Liver (tissue), 3 donors: ENCODE results near the gene IL1RAPL1.

Source experiments
- GABPA ChIP-seq, 2 donors: IDR thresholded peaks in 1 of 2; conservative IDR thresholded peaks in 1 of 2; 2 replicates each; pipeline ENCODE4 v1.6.1; 2016; ENCODE audit warnings: antibody characterized with exemption in 2 of 2, mild to moderate bottlenecking in 1 of 2, moderate library complexity in 1 of 2
- RAD21 ChIP-seq, 2 donors: IDR thresholded peaks; 2 replicates each; pipeline ENCODE4 v1.6.1; 2016; ENCODE audit warnings: antibody characterized with exemption in 2 of 2, mild to moderate bottlenecking in 2 of 2
- TAF1 ChIP-seq: conservative IDR thresholded peaks from 2 replicates; pipeline ENCODE4 v1.6.1; 2016; ENCODE audit warnings: antibody characterized with exemption, mild to moderate bottlenecking
- YY1 ChIP-seq: IDR thresholded peaks from 2 replicates; pipeline ENCODE4 v1.6.1; 2016; ENCODE audit warnings: antibody characterized with exemption, mild to moderate bottlenecking
- TF ChIP-seq, protein P1 (sequence below): fragments of 150-350 bp; IDR thresholded peaks from 2 replicates; pipeline ENCODE4 v1.5.1; 2017; ENCODE audit warnings: improper control_type of control experiment, low read depth, low read length; ENCODE audit not compliant: missing input control
- TF ChIP-seq, protein P2 (sequence below): IDR thresholded peaks from 2 replicates; pipeline ENCODE4 v1.6.1; 2016; ENCODE audit warnings: antibody characterized with exemption
- TF ChIP-seq, protein P3 (sequence below): IDR thresholded peaks from 2 replicates; pipeline ENCODE4 v1.6.1; 2016; ENCODE audit warnings: antibody characterized with exemption, mild to moderate bottlenecking
- TF ChIP-seq, protein P4 (sequence below): IDR thresholded peaks from 2 replicates; pipeline ENCODE4 v1.6.1; 2016; ENCODE audit warnings: antibody characterized with exemption
- donor health status: healthy.
- donor health status: healthy.

DNA sequence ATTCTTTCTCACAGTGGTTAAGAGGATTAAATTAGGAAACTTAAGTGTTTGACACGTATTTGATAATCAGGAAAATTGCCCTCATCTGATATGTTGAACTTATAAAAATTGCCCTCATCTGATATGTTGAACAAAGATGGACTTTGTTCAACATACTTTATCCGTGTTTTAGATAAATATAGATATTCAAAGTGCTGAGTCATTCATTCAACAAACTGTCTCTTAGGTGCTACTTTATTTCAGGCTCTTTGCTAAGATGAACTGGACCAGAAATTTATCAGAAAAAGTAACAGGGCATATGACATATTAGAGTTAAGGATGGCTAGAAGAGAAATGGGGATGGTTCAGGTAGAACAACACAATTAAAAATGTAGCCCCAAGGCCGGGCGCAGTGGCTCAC lies 81.7 kb downstream of the IL1RAPL1 start:
- TF ChIP-seq, protein P1, sequence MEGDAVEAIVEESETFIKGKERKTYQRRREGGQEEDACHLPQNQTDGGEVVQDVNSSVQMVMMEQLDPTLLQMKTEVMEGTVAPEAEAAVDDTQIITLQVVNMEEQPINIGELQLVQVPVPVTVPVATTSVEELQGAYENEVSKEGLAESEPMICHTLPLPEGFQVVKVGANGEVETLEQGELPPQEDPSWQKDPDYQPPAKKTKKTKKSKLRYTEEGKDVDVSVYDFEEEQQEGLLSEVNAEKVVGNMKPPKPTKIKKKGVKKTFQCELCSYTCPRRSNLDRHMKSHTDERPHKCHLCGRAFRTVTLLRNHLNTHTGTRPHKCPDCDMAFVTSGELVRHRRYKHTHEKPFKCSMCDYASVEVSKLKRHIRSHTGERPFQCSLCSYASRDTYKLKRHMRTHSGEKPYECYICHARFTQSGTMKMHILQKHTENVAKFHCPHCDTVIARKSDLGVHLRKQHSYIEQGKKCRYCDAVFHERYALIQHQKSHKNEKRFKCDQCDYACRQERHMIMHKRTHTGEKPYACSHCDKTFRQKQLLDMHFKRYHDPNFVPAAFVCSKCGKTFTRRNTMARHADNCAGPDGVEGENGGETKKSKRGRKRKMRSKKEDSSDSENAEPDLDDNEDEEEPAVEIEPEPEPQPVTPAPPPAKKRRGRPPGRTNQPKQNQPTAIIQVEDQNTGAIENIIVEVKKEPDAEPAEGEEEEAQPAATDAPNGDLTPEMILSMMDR: no peak
- no peak for TF ChIP-seq RAD21 (IDR thresholded peaks at IDR 0.05)
- no peak for TF ChIP-seq YY1
- TF ChIP-seq TAF1: no peak
- TF ChIP-seq, protein P2, sequence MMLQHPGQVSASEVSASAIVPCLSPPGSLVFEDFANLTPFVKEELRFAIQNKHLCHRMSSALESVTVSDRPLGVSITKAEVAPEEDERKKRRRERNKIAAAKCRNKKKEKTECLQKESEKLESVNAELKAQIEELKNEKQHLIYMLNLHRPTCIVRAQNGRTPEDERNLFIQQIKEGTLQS: no peak
- TF ChIP-seq GABPA (IDR thresholded peaks at IDR 0.05 in 1 of 2, conservative IDR thresholded peaks at IDR 0.05 in 1 of 2): no peak
- TF ChIP-seq, protein P3, sequence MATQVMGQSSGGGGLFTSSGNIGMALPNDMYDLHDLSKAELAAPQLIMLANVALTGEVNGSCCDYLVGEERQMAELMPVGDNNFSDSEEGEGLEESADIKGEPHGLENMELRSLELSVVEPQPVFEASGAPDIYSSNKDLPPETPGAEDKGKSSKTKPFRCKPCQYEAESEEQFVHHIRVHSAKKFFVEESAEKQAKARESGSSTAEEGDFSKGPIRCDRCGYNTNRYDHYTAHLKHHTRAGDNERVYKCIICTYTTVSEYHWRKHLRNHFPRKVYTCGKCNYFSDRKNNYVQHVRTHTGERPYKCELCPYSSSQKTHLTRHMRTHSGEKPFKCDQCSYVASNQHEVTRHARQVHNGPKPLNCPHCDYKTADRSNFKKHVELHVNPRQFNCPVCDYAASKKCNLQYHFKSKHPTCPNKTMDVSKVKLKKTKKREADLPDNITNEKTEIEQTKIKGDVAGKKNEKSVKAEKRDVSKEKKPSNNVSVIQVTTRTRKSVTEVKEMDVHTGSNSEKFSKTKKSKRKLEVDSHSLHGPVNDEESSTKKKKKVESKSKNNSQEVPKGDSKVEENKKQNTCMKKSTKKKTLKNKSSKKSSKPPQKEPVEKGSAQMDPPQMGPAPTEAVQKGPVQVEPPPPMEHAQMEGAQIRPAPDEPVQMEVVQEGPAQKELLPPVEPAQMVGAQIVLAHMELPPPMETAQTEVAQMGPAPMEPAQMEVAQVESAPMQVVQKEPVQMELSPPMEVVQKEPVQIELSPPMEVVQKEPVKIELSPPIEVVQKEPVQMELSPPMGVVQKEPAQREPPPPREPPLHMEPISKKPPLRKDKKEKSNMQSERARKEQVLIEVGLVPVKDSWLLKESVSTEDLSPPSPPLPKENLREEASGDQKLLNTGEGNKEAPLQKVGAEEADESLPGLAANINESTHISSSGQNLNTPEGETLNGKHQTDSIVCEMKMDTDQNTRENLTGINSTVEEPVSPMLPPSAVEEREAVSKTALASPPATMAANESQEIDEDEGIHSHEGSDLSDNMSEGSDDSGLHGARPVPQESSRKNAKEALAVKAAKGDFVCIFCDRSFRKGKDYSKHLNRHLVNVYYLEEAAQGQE: no peak
- TF ChIP-seq, protein P4, sequence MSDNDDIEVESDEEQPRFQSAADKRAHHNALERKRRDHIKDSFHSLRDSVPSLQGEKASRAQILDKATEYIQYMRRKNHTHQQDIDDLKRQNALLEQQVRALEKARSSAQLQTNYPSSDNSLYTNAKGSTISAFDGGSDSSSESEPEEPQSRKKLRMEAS: no peak
